Neural cell (in vitro differentiated cells): ENCODE measurements around the gene FOSL2.

Experiments
- EP300 ChIP-seq: fragments of 450-650 bp; conservative IDR thresholded peaks from 2 replicates; pipeline ENCODE4 v1.6.1; 2014; ENCODE audit warnings: antibody characterized with exemption, mild to moderate bottlenecking, moderate library complexity; ENCODE audit not compliant: poor library complexity, severe bottlenecking
- EZH2 ChIP-seq: fragments of 200-600, 300-800 bp; shearing (Covaris generic), sonication (generic); IDR thresholded peaks from 2 replicates; pipeline ENCODE4 v1.6.1; 2014; ENCODE audit warnings: antibody characterized with exemption, low read length, borderline replicate concordance, mild to moderate bottlenecking; ENCODE audit not compliant: insufficient read depth, poor library complexity, severe bottlenecking
- MXI1 ChIP-seq: fragments of 450-650 bp; conservative IDR thresholded peaks from 2 replicates; pipeline ENCODE4 v1.6.1; 2014; ENCODE audit warnings: antibody characterized with exemption, mild to moderate bottlenecking; ENCODE audit not compliant: poor library complexity, severe bottlenecking
- POLR2AphosphoS5 ChIP-seq: IDR thresholded peaks from 2 replicates; pipeline ENCODE4 v1.6.1; 2012
- RAD21 ChIP-seq: fragments of 450-650 bp; conservative IDR thresholded peaks from 2 replicates; pipeline ENCODE4 v1.6.1; 2014; ENCODE audit warnings: antibody characterized with exemption, mild to moderate bottlenecking, moderate library complexity
- SMC3 ChIP-seq: fragments of 450-650 bp; conservative IDR thresholded peaks from 2 replicates; pipeline ENCODE4 v1.6.1; 2014; ENCODE audit warnings: antibody characterized with exemption, mild to moderate bottlenecking, moderate library complexity; ENCODE audit not compliant: poor library complexity
- TAF1 ChIP-seq: IDR thresholded peaks from 2 replicates; pipeline ENCODE4 v1.6.1; 2012; ENCODE audit warnings: low read depth
- TF ChIP-seq, protein P1 (sequence below): fragments of 450-650 bp; IDR thresholded peaks from 2 replicates; pipeline ENCODE4 v1.5.1; 2014; ENCODE audit warnings: antibody characterized with exemption, mild to moderate bottlenecking, moderate library complexity; ENCODE audit not compliant: poor library complexity, severe bottlenecking
- TF ChIP-seq, protein P2 (sequence below): IDR thresholded peaks from 2 replicates; pipeline ENCODE4 v1.6.1; 2012; ENCODE audit warnings: borderline replicate concordance

DNA sequence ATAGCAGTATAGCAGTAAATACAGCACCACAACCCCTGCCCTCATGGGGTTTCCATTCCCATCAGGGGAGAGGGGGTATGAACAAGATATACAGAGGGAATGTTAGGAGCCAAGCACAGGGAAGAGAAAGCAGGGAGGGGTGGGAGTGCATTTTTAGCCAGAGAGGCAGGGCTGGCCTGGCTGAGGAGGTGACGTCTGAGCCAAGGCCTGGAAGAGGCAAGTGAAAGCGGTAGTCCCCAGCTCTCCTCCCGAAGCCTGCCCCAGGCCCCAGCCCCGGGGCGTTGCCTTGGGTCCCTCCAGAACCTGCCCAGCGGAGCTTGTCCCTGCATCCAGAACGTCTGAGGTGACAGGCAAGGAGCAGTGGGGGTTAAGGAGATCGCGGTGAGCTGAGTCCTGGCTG is 45.1 kb upstream of the FOSL2 start:
- TF ChIP-seq EZH2 (no peak), MXI1 (no peak), SMC3 (no peak), POLR2AphosphoS5 (no peak), EP300 (no peak), RAD21 (no peak), TAF1 (no peak)
- TF ChIP-seq, protein P1, sequence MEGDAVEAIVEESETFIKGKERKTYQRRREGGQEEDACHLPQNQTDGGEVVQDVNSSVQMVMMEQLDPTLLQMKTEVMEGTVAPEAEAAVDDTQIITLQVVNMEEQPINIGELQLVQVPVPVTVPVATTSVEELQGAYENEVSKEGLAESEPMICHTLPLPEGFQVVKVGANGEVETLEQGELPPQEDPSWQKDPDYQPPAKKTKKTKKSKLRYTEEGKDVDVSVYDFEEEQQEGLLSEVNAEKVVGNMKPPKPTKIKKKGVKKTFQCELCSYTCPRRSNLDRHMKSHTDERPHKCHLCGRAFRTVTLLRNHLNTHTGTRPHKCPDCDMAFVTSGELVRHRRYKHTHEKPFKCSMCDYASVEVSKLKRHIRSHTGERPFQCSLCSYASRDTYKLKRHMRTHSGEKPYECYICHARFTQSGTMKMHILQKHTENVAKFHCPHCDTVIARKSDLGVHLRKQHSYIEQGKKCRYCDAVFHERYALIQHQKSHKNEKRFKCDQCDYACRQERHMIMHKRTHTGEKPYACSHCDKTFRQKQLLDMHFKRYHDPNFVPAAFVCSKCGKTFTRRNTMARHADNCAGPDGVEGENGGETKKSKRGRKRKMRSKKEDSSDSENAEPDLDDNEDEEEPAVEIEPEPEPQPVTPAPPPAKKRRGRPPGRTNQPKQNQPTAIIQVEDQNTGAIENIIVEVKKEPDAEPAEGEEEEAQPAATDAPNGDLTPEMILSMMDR: no peak
- TF ChIP-seq, protein P2, sequence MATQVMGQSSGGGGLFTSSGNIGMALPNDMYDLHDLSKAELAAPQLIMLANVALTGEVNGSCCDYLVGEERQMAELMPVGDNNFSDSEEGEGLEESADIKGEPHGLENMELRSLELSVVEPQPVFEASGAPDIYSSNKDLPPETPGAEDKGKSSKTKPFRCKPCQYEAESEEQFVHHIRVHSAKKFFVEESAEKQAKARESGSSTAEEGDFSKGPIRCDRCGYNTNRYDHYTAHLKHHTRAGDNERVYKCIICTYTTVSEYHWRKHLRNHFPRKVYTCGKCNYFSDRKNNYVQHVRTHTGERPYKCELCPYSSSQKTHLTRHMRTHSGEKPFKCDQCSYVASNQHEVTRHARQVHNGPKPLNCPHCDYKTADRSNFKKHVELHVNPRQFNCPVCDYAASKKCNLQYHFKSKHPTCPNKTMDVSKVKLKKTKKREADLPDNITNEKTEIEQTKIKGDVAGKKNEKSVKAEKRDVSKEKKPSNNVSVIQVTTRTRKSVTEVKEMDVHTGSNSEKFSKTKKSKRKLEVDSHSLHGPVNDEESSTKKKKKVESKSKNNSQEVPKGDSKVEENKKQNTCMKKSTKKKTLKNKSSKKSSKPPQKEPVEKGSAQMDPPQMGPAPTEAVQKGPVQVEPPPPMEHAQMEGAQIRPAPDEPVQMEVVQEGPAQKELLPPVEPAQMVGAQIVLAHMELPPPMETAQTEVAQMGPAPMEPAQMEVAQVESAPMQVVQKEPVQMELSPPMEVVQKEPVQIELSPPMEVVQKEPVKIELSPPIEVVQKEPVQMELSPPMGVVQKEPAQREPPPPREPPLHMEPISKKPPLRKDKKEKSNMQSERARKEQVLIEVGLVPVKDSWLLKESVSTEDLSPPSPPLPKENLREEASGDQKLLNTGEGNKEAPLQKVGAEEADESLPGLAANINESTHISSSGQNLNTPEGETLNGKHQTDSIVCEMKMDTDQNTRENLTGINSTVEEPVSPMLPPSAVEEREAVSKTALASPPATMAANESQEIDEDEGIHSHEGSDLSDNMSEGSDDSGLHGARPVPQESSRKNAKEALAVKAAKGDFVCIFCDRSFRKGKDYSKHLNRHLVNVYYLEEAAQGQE: no peak
